Measurements from ENCODE around the gene MYLK.
A peak's percentile ranks its signal among the peaks of the same experiment; 100 is the strongest.

Gene MYLK

DNA sequence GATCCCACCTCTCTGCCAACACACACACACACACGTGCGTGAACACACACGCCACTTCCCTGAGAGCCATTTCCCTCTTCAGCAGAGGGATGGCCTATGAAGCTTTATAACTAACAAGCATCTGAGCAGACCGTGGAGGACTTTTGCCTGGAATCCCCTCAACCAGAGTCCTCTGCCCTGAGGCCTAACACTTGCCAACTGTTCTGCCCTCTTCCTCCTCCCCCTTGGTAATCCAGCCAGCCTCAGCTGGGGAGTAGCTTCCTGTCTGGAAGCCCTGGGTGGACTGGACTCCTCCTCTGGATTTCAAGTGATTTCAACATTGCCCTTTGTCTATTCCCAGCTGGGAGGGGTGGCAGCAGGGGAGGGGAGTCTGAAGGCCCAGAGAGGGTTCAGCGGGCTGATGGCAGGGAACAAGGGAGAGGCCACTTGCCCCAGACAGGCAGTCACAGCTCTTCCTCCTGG is 230.9 kb downstream of the MYLK start:
- DNase-seq (ENCODE audit: low read depth in 1 of 2, low spot score in 1 of 2): no peak

DNA sequence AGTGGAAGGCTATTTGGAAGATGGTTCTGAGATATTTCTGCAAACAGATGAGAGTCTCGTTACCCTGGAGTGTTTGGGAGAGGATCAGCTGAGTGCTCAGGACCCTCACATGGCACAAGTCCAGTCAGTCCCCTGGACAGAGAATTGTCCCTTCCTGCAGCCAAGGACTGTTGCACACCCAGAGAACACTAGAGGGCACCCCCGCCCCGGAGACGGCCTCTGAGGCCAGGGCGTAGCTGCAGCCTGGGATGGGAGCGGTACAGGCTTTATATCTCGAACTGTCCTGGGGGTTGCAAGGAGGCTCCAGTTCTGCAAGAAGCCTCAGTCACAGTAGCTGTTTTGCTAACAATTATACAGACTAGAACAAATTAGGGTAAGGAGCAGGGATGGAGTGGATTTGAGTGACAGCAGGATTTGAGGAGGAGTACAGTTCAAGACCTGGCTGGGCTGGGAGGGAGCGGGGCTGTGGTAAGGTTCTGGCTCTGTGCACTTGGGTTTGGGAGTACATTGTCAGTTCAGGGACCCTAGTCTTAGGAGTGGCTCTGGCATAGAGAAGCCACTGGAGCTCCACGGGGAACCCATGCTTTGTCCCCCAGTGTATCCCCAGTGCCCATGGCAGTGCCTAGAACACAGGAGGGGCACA is 231.7 kb downstream of the MYLK start:
- no peaks in the 10 kb centered on the region for H3K27me3 ChIP-seq (ENCODE audit: insufficient read depth, poor library complexity, severe bottlenecking)
- no peak overlapping the region for H3K27ac ChIP-seq (replicated peaks)
- TF ChIP-seq, protein P1, sequence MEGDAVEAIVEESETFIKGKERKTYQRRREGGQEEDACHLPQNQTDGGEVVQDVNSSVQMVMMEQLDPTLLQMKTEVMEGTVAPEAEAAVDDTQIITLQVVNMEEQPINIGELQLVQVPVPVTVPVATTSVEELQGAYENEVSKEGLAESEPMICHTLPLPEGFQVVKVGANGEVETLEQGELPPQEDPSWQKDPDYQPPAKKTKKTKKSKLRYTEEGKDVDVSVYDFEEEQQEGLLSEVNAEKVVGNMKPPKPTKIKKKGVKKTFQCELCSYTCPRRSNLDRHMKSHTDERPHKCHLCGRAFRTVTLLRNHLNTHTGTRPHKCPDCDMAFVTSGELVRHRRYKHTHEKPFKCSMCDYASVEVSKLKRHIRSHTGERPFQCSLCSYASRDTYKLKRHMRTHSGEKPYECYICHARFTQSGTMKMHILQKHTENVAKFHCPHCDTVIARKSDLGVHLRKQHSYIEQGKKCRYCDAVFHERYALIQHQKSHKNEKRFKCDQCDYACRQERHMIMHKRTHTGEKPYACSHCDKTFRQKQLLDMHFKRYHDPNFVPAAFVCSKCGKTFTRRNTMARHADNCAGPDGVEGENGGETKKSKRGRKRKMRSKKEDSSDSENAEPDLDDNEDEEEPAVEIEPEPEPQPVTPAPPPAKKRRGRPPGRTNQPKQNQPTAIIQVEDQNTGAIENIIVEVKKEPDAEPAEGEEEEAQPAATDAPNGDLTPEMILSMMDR (IDR thresholded peaks at IDR 0.05; ENCODE audit: insufficient read depth, low read length): peak; percentile 71
- no peak for TF ChIP-seq POLR2AphosphoS5 (IDR thresholded peaks at IDR 0.05; ENCODE audit: low read depth)
- no peak overlapping the region for H3K4me3 ChIP-seq (replicated peaks; ENCODE audit: insufficient read depth, low read length)
- DNase-seq (ENCODE audit: low read depth in 1 of 2, low spot score in 1 of 2): peak; percentile 24 to 61

More for the DNA sequence above, 230.9 kb downstream of the MYLK start:
- no peak overlapping the region for H3K27ac ChIP-seq (replicated peaks)
- H3K27me3 ChIP-seq (ENCODE audit: insufficient read depth, poor library complexity, severe bottlenecking): no peaks in the 10 kb centered on the region
- H3K4me3 ChIP-seq (replicated peaks; ENCODE audit: insufficient read depth, low read length): no peak overlapping the region
- no peak for TF ChIP-seq POLR2AphosphoS5 (IDR thresholded peaks at IDR 0.05; ENCODE audit: low read depth)
- no peak for TF ChIP-seq GABPA (IDR thresholded peaks at IDR 0.05; ENCODE audit: low read depth)
- TF ChIP-seq, protein P2, sequence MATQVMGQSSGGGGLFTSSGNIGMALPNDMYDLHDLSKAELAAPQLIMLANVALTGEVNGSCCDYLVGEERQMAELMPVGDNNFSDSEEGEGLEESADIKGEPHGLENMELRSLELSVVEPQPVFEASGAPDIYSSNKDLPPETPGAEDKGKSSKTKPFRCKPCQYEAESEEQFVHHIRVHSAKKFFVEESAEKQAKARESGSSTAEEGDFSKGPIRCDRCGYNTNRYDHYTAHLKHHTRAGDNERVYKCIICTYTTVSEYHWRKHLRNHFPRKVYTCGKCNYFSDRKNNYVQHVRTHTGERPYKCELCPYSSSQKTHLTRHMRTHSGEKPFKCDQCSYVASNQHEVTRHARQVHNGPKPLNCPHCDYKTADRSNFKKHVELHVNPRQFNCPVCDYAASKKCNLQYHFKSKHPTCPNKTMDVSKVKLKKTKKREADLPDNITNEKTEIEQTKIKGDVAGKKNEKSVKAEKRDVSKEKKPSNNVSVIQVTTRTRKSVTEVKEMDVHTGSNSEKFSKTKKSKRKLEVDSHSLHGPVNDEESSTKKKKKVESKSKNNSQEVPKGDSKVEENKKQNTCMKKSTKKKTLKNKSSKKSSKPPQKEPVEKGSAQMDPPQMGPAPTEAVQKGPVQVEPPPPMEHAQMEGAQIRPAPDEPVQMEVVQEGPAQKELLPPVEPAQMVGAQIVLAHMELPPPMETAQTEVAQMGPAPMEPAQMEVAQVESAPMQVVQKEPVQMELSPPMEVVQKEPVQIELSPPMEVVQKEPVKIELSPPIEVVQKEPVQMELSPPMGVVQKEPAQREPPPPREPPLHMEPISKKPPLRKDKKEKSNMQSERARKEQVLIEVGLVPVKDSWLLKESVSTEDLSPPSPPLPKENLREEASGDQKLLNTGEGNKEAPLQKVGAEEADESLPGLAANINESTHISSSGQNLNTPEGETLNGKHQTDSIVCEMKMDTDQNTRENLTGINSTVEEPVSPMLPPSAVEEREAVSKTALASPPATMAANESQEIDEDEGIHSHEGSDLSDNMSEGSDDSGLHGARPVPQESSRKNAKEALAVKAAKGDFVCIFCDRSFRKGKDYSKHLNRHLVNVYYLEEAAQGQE (IDR thresholded peaks at IDR 0.05; ENCODE audit: insufficient replicate concordance, low read depth): no peak
- TF ChIP-seq, protein P1 (IDR thresholded peaks at IDR 0.05; ENCODE audit: insufficient read depth, low read length): no peak
- no peak for TF ChIP-seq SPI1 (IDR thresholded peaks at IDR 0.05; ENCODE audit: borderline replicate concordance, low read depth)

DNA sequence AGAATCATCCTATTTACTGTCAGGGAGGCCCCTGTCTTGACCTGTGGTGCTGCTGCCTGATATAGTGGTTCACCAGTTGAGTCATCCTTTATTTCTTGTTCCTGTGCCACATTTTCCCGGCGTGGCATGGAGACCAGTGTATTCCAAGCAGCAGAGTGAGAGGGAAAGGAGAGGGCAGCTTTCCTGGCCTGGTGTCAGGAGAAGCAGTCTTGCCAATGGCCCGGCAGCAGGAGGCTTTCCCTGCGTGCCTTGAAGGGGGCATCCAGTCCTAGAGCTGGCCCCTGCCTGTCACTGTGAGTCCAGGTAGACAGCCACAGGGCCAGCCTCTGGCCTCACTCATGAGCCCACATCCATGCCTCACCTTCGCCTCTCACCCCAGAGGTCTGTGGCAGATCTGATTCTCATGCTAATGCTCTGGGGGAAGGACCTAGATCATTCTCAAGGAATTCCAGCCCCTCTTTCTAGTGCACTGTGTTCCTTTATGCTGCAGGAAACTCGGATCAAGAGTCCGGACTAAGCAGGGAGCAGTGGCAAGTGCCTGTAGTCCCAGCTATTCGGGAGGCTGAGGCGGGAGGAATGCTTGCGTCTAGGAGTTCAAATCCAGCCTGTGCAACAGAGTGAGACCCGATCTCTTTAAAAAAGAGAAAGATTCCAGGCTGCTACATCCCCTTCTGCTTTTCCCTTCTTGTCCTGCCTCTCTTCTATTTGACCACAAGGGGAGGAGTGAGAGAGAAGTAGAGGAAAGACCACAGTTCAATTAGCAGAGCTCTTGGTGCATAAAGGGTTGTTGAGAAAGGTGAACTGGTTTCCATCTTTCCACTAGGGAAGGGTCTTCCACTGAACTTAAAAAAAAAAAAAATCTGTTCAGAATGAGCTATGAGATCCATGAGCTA is 232.4 kb downstream of the MYLK start:
- no peak for TF ChIP-seq POLR2AphosphoS5 (IDR thresholded peaks at IDR 0.05; ENCODE audit: low read depth)
- no peak for TF ChIP-seq SPI1 (IDR thresholded peaks at IDR 0.05; ENCODE audit: borderline replicate concordance, low read depth)
- TF ChIP-seq, protein P2 (IDR thresholded peaks at IDR 0.05; ENCODE audit: insufficient replicate concordance, low read depth): no peak
- no peak for TF ChIP-seq GABPA (IDR thresholded peaks at IDR 0.05; ENCODE audit: low read depth)
- TF ChIP-seq, protein P1 (IDR thresholded peaks at IDR 0.05; ENCODE audit: insufficient read depth, low read length): no peak
- Histone ChIP-seq H3K4me3 (replicated peaks; ENCODE audit: insufficient read depth, low read length) (no peak overlapping the region), H3K27ac (replicated peaks) (no peak overlapping the region), H3K27me3 (ENCODE audit: insufficient read depth, poor library complexity, severe bottlenecking) (no peaks in the 10 kb centered on the region)
- no peak for DNase-seq (ENCODE audit: low read depth in 1 of 2, low spot score in 1 of 2)

Measured in HL-60 (cell line).